GM19025 (cell line): ENCODE results near the gene DIP2C.
"Not testable (repeated sequence)": the region's sequence is repeated elsewhere in the genome, so short reads cannot be mapped to it uniquely, and the experiment has no call there.

Experiments used
- ATAC-seq: cut with Tn5 transposase; IDR thresholded peaks from one replicate; pipeline ENCODE4 v1.9.1; 2021; ENCODE audit warnings: mild to moderate bottlenecking, low read depth, moderate library complexity; ENCODE audit not compliant: unreplicated experiment

DIP2C gene

DNA sequence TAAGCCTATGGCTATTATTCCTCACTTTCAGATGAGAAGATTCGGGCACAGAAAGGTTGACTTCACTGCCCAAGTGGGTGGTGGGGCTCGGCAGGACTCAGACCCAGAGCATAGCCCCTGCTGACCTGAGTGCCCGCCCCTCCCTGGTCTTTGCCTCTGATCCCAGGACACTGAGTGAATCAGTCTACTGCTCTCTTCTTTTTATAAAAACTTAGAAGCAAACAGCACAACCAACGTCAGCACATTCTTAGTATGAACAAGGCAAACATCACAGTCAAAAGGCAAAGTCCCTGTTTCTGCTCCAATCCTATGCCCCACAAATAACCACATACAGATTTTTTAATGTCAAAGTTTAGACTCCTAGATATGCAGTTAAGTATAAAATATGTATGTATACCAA is 316.5 kb downstream of the DIP2C start:
- ATAC-seq = no peak

DNA sequence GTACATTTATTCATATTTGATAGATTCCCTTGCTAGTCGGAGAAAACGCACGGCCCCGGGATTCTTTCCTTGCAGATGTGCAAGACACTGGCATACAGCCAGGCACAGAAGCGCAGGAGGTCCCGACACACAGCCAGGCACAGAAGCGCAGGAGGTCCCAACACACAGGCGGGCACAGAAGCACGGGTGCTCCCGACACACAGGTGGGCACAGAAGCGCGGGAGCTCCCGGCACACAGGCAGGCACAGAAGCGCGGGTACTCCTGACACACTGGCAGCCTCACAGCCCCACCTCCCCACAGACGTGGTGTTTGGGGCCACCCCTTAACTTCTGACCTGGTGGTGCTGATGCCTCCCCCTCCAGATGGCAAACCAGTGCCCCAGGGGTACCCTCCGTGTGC is 316.9 kb downstream of the DIP2C start:
- no peak for ATAC-seq

DNA sequence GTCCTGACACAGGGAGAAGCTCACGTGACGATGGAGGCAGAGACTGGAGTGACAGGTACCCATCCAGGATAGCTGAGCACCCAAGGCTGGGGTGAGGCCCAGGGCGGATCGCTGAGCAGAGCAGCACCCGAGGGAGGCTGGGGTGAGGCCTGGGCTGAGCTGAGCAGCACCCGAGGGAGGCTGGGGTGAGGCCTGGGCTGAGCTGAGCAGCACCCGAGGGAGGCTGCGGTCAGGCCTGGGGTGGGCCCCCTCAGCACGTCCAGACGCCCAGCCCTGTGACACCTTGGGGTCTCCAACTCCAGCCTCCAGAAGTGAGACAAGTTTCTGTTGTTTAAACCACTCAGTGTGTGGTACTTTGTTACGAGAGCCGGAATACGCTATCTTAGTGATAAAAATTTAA is 318.0 kb downstream of the DIP2C start:
- ATAC-seq = no peak

DNA sequence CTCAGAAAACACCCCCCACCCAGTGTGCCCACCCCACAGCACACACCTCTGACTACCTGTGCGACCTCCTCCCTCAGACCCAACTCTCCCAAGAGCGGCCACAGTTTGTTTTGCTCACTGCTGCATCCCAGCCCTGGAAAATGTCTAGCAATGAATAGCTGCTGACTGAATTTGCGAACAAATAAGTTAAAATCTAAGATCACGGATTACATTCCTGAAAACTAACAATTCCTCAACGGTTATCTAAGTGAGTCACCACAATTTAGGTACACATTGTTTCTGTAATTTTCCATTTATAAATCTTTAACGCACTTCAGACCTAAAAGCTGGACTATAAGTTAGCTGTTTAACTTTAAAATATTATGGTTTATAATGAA is 319.0 kb downstream of the DIP2C start:
- no peak for ATAC-seq

DNA sequence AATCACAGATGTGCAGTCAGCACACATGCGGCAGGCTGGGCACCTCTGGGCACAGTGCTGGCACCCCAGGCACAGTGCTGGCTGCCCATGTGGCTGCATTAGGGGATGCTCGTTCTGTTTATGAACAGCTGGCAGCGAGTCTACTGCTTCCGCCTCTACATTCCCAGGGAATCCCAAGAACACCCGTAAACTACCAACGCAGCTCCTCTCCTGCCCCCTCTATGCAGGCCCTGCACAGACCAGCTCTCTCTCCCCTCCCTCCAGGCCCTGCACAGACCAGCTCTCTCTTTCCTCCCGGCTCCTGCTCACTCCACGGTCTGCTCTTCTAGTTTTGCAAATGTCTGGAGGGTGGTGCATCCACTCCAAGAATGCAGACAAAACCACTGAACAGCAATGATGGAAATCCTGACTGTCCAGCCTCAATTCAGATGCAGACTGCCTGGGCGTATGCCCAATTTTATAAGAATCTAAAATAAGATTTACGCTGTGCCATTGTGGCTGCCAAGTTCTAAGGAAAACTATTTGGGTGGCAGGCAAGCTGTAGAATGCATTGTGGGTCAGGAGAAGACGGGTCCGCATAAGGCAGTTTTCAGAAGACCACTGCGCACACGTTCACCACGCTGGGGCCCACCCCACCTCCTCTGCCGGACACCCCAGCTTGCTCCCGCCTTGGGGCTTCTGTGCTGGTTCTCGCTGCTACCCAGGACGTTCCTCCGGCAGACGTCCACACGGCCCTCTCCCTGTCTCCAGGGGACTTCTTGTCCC is 319.6 kb downstream of the DIP2C start:
- ATAC-seq = no peak

DNA sequence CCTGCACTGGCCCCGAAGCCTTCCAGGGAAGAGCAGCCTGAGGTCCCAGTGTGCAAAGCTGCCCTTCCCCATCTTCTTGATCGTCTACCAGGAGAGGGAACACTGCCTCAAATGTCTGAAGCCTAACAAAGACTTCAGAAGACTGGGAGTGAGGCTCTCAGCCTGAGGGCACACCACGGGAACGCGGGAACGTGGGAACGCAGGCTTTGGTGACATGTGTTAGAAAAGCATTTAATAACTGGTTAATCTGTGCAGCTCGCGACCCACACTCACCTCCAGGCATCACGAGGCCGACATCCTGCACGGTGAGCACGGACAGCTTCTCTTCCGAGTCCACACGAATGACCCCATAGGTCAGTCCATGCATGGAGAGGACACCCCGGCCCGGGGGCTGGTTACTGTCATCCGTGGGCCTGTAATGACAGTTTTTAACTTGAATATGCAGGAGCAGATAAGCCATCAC is 320.2 kb downstream of the DIP2C start:
- ATAC-seq = no peak

DNA sequence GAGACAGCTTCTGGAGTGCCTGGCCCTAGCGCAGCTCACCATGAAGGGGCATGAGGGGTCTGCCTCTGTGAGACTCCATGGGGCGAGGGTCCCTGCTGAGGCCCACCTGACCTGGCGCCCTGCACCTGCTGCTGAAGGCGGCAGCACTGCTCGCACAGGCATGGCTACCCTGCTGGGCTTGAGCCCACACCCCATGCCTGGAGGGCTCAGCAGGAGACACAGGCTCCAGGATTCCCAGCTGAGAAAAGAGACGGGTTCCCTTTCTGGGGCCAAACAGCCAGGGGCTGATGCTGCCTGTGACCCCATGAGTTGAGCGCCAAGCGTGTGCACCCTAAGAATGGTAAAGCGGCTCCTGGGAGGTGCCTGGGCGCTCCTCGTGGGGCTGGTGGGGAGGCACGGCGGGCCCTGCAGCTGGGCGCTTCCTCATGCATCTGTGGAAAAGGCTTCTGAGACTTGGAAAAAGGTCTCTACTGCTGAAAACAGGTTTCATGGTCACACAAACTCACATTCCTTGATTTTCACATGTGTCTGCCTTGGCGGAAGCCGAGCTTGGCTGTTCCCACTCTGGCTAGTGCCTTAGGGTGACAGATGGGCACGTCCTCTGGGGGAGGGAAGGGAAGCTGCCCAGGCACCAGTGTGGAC is 320.8 kb downstream of the DIP2C start:
- no peak for ATAC-seq

DNA sequence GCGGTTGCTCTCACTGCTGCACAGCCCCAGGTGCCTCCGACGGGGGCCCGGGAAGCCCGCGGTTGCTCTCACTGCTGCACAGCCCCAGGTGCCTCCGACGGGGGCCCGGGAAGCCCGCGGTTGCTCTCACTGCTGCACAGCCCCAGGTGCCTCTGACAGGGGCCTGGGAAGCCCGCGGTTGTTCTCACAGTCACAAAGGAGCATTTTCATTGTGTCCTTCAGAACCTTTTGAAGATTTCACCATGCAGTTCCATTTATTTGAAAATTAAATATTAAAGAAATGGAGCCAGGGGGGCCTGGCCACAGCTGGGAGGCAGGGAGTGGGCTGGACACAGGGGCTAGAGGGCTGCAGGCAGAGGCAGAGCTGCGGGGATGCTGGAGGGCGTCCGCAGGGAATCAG is 321.4 kb downstream of the DIP2C start:
- not testable (repeated sequence) for ATAC-seq

DNA sequence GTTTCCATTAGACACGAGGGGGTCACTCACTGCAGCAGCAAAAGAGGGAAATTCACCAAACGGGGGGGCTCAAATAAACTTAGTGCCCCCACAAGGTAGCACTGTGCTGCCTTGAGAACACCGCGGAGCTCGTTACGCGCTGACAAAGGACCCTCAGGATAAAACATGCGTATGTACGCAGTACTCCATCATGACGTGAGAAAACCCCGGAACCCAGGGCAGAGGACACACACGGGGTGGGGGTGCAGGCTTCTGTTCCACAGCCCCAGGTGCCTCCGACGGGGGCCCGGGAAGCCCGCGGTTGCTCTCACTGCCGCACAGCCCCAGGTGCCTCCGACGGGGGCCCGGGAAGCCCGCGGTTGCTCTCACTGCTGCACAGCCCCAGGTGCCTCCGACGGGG is 321.8 kb downstream of the DIP2C start:
- no peak for ATAC-seq

DNA sequence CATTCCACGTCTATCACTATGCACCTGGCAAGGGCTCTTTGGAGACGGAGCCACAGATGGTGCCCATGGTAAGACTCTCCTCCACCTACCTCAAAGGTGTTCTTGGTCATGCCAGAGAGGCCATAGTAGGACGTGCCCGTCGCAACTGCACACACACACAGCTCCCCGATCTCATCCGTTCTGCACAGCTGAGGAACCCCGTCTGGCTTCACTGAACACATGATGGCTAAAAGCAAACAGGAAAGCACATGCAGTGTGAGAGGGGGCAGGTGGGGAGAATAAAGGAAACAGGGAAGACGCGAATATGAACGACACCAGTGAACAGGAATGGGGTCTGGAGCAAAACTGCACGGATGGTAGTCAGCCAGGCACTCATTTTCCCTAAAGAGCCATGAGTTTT is 323.3 kb downstream of the DIP2C start:
- ATAC-seq = no peak

DNA sequence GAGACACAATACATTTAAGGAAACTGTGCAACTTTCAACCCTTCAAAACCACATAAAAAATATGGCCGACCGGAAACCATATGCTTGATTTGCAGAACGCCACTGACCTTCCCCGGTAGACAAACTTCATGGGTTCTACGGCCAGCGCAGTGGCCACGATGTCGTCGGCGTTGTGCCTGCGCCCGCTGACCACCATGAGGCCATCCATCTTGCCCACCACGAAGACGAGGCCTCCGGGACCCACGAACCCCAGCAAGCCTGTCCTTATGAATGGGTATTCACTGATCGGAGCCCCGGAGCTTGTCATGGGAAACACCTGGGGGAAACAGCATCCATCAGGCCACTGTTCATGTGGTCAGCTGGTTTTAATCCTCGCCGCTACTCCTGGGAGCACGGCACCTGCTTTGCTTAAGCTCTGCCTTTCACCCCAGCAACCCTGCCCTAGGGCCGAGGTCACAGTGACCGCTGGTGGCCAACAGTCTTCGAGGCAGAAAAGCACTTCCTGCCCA is 325.1 kb downstream of the DIP2C start:
- no peak for ATAC-seq

DNA sequence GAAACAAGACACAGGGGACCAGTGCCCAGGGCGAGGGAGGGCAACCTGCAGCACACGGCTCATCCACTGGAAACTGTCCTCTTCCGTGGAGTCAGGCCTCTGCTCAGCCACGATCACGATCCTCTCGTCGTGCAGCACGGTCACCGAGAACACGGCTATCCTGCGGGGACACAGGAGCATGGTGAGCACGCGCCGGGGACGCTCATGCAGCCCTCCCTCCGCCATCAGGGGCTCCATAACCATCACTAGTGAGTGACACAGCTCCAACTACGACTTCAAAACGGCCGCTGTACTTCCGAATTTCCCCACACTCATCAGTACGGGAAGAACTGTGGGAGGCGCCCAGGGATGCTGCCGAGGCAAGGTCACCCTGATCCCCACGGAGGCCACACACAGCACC is 326.3 kb downstream of the DIP2C start:
- ATAC-seq = no peak

DNA sequence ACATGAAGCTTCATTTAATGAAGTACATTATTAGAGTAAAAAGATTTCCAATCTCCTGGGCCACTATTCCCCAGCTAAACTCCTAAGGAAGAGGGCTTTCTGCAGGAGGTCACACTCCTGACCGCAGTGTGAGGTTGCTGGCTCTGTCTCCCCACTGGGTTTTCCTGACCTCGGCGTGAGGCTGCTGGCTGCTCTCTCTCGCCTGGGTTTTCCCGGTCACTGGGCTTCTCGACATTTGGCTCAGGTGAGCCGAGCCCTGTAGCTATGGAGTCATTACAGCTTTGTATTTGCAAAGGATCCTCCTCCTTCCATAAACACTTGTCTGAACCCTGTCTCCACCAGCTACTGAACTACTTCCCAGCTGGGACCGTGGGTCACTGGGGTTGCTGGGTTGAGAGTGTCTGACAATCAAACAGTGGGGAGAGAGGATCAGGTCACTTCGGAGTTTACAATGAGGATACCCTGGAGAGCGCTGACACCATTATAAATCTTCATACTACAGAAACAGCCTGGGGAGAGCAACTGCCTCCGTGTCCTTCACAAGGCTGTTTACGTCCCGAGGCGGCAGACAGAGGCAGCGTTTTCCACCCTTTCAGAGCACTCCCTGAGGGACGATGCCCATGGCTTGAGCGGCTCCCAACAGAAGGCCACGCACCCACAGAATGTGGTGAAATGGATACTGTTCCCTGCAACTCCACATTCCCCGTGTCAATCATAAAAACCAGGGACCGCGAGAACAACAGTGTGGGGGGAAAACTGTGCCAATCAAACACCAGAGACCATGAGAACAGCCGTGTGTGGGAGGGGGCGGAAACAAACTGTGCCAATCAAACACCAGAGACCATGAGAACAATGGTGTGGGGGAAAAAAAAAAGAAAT is 328.0 kb downstream of the DIP2C start:
- ATAC-seq = no peak

DNA sequence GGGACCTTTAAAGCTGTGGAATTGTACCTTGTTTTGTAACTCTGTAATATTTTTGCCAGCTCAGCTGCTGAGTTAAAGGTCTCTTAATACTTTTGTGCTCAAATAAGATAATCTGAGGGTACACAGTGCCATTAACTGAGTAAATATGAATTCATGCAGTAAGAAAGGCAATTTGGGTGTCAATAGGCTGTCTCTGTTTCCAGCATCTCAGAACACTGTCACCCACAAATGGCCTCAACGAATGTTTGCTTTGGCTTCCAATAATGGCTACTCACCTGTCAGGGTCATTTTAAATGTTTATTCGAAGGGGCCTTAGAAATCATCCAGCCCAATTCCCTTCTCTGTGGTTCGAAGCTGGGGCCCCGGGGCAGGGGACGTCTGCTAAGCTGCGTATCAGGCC is 328.8 kb downstream of the DIP2C start:
- no peak for ATAC-seq

DNA sequence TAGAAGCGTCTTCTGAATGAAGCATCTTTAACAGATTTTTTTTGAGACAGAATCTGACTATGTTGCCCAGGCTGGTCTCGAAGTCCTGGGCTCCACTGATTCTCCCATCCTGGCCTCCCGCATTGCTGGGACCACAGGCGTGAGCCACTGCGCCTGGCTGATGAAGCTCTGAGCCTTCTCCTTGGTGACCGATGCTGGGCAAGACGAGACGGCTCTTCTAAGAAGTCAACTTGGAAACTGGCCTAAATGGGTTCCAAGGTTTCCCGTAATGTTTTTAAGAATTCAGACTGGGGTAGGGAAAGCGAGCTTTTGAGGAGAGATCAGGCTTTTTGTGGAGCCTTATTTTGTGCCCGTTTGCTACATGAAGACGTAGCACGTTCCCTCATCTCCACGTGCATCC is 329.7 kb downstream of the DIP2C start:
- no peak for ATAC-seq

DNA sequence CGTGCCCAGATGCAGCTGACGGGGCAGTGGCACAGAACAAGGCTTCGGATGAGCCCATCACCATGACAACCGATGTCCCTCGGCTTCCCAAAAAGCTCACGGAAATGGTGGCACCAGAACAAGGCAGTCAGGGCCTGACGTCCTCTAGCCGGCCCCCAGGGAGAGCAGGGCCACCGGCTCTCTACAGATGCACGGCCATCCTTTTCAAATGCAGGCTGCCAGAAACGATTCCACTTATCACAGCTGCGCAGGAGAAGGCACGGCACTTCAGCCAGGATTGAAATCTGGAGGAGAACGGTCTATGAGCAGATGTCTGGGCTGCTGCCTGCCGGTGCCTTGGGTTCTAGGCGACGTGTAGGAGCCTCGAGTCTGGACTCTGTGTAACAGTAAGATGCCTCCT is 330.4 kb downstream of the DIP2C start:
- ATAC-seq = no peak

DNA sequence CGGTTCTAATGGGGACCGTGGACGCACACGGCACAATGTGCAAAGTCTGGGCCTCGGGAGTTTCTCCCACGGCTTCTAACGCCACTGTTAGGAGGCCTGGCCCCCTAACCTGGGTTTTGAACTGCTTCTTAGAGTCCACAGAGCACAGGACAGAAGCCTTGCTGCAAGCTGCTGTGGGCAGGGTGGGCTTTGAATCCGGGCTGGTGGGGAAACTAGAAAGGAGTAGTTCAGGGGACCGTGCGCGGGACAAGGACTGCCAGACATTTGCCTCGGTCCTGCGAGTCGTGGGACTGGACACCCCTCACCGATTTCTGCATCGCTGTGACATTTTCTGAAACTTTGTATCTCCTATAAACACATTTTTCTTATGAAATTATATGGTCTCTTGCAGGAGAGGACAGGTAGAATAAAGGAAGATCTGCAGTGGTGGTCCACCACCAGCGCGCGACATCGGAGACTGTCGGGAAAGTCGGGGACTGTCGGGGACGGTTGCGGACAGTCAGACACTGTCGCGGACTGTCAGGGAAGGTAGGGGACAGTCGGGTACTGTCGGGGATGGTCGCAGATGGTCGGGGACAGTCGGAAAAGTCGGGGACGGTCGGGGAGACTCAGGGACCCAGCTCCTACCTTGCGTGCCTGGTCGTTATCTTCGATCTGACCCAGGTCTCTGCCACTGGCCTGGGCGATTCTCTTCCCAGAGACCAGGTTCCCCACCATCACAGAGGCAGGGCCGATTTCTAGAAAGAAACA is 332.1 kb downstream of the DIP2C start:
- ATAC-seq = no peak

DNA sequence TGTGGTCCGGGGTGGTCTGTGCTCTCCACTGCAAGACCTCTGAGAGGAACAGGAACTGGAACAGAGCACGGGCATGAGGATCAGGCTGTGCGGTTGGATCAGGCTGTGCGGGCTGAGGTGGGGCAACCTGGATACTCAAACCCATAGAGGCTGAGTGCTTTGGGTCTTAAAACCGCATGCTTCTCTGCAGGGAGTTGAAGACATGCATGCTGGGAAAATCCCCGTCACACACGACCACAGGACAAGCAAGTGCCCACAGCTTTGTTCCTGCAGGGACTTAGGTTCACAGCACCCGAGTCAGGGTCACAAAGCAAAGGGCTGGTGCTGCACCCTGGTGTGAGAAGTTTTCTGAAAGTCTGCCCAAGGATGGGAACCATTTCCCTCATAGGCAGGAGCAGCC is 333.0 kb downstream of the DIP2C start:
- no peak for ATAC-seq

DNA sequence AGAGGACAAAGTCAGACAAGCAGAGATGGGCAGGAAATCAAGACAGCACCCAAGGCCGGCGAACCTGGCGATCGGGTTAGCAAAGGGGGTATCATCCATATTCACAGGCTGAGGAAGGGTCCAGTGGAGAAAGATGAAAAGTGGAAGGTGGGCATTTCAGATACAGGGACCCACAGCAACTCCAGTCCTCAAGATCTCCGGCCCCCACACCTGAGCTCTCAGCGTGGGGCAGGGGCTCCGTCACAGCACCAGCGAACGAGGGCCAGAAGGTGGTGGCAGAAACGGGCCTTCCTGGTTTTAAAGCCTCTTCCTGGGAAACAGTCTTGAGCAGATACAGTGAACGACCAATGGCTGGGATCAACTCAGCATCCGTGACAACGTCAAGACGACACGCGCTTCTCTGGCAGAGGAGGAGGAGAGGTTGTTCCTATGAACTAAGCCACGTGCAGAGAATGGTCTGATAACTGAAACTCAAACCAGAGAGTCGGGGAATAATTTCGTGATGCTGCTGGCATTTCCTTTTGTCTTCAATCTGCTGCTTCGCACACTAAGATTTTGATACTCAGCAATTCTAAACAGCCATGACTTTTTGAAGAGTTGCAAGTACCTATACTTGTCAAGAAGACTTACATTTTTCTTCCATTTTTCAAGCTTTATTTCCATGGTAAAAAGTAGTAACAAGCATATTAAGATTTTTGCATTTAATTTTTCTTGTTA is 334.4 kb downstream of the DIP2C start:
- ATAC-seq = no peak
